Measurements from ENCODE around the gene ATP8A2. TPM values are rescaled to one million over a fixed set of nuclear protein-coding genes. Genes with fewer than 3 reads are reported as not detected.

Gene ATP8A2
- total and polyA plus RNA-seq, 4 donors = 0.13 to 0.29 (median 0.24) TPM; not detected in 1

- Histone ChIP-seq H3K36me3 (ENCODE audit: control insufficient read depth in 1 of 2, insufficient read depth in 2 of 2, low read length in 1 of 2) (no peaks in the 10 kb centered on the region), H3K4me1 (ENCODE audit: control insufficient read depth in 1 of 2, insufficient read depth in 2 of 2, low read length in 2 of 2) (no peaks in the 10 kb centered on the region), H3K27ac (ENCODE audit: low read depth in 1 of 2, low read length in 2 of 2) (no peak overlapping the region), H3K27me3 (ENCODE audit: control insufficient read depth in 1 of 2, insufficient read depth in 2 of 2, low read length in 1 of 2) (peaks cover 0 to 3% of the 10 kb centered on the region in 2 donors), H3K4me3 (ENCODE audit: low read length in 2 of 2) (no peak overlapping the region), H3K9me3 (ENCODE audit: control insufficient read depth, low read length) (peaks cover 1% of the 10 kb centered on the region)
- ATAC-seq (ENCODE audit: low FRiP score) (no peak), DNase-seq (no peak)
- WGBS, 2 donors = 93 to 96% methylated on average over 2 of the region's 2 CpGs
- intact Hi-C loops (cut with DNase I) = no loop called here
Observed at GRCh38 chr13:25679159-25679558, 307.4 kb downstream of the ATP8A2 start.

GRCh38 chr13:25679936-25680335, 308.2 kb downstream of the ATP8A2 start:
- intact Hi-C loops (cut with DNase I) = no loop called here
- no peak for DNase-seq
- H3K27ac ChIP-seq (ENCODE audit: low read depth in 1 of 2, low read length in 2 of 2) = no peak overlapping the region
- 76 to 87% methylated on average over 5 of the region's 5 CpGs for WGBS, 2 donors
- peaks cover 0 to 3% of the 10 kb centered on the region in 2 donors for H3K27me3 ChIP-seq (ENCODE audit: control insufficient read depth in 1 of 2, insufficient read depth in 2 of 2, low read length in 1 of 2)
- H3K9me3 ChIP-seq (ENCODE audit: control insufficient read depth, low read length) = peaks cover 1% of the 10 kb centered on the region
- H3K4me1 ChIP-seq (ENCODE audit: control insufficient read depth in 1 of 2, insufficient read depth in 2 of 2, low read length in 2 of 2) = no peaks in the 10 kb centered on the region
- H3K36me3 ChIP-seq (ENCODE audit: control insufficient read depth in 1 of 2, insufficient read depth in 2 of 2, low read length in 1 of 2) = no peaks in the 10 kb centered on the region
- ATAC-seq (ENCODE audit: low FRiP score) = no peak
- H3K4me3 ChIP-seq (ENCODE audit: low read length in 2 of 2) = no peak overlapping the region

- ATAC-seq (ENCODE audit: low FRiP score) (no peak), DNase-seq (no peak)
- H3K4me1 ChIP-seq (ENCODE audit: control insufficient read depth in 1 of 2, insufficient read depth in 2 of 2, low read length in 2 of 2) = no peaks in the 10 kb centered on the region
- H3K27me3 ChIP-seq (ENCODE audit: control insufficient read depth in 1 of 2, insufficient read depth in 2 of 2, low read length in 1 of 2) = peaks cover 0 to 3% of the 10 kb centered on the region in 2 donors
- intact Hi-C loops (cut with DNase I) = no loop called here
- no peaks in the 10 kb centered on the region for H3K36me3 ChIP-seq (ENCODE audit: control insufficient read depth in 1 of 2, insufficient read depth in 2 of 2, low read length in 1 of 2)
- WGBS, 2 donors = 5 to 6% methylated on average over 9 of the region's 9 CpGs
- no peak overlapping the region for H3K27ac ChIP-seq (ENCODE audit: low read depth in 1 of 2, low read length in 2 of 2)
- no peak overlapping the region for H3K4me3 ChIP-seq (ENCODE audit: low read length in 2 of 2)
- H3K9me3 ChIP-seq (ENCODE audit: control insufficient read depth, low read length) = peaks cover 1% of the 10 kb centered on the region
Observed at GRCh38 chr13:25682276-25682675, 310.5 kb downstream of the ATP8A2 start.

GRCh38 chr13:25683056-25683455, 311.3 kb downstream of the ATP8A2 start:
- WGBS, 2 donors = 94 to 95% methylated on average over 4 of the region's 4 CpGs
- intact Hi-C loops (cut with DNase I) = no loop called here
- H3K36me3 ChIP-seq (ENCODE audit: control insufficient read depth in 1 of 2, insufficient read depth in 2 of 2, low read length in 1 of 2) = no peaks in the 10 kb centered on the region

GRCh38 chr13:25683662-25684370, 312.0 kb downstream of the ATP8A2 start:
- no peak for ATAC-seq (ENCODE audit: low FRiP score)
- H3K4me3 ChIP-seq (ENCODE audit: low read length in 2 of 2) = no peak overlapping the region
- intact Hi-C loops (cut with DNase I) = no loop called here
- H3K4me1 ChIP-seq (ENCODE audit: control insufficient read depth in 1 of 2, insufficient read depth in 2 of 2, low read length in 2 of 2) = no peaks in the 10 kb centered on the region
- no peak for DNase-seq
- peaks cover 0 to 3% of the 10 kb centered on the region in 2 donors for H3K27me3 ChIP-seq (ENCODE audit: control insufficient read depth in 1 of 2, insufficient read depth in 2 of 2, low read length in 1 of 2)
- H3K27ac ChIP-seq (ENCODE audit: low read depth in 1 of 2, low read length in 2 of 2) = no peak overlapping the region
- H3K36me3 ChIP-seq (ENCODE audit: control insufficient read depth in 1 of 2, insufficient read depth in 2 of 2, low read length in 1 of 2) = no peaks in the 10 kb centered on the region
- WGBS, 2 donors = 90 to 91% methylated on average over 6 of the region's 6 CpGs
- H3K9me3 ChIP-seq (ENCODE audit: control insufficient read depth, low read length) = peaks cover 1% of the 10 kb centered on the region

More at GRCh38 chr13:25683056-25683455, 311.3 kb downstream of the ATP8A2 start:
- DNase-seq = no peak
- no peaks in the 10 kb centered on the region for H3K4me1 ChIP-seq (ENCODE audit: control insufficient read depth in 1 of 2, insufficient read depth in 2 of 2, low read length in 2 of 2)
- H3K27ac ChIP-seq (ENCODE audit: low read depth in 1 of 2, low read length in 2 of 2) = no peak overlapping the region
- ATAC-seq (ENCODE audit: low FRiP score) = no peak
- H3K4me3 ChIP-seq (ENCODE audit: low read length in 2 of 2) = no peak overlapping the region
- H3K27me3 ChIP-seq (ENCODE audit: control insufficient read depth in 1 of 2, insufficient read depth in 2 of 2, low read length in 1 of 2) = peaks cover 0 to 3% of the 10 kb centered on the region in 2 donors
- peaks cover 1% of the 10 kb centered on the region for H3K9me3 ChIP-seq (ENCODE audit: control insufficient read depth, low read length)

- H3K27ac ChIP-seq (ENCODE audit: low read depth in 1 of 2, low read length in 2 of 2) = no peak overlapping the region
- H3K27me3 ChIP-seq (ENCODE audit: control insufficient read depth in 1 of 2, insufficient read depth in 2 of 2, low read length in 1 of 2) = peaks cover 0 to 3% of the 10 kb centered on the region in 2 donors
- H3K4me3 ChIP-seq (ENCODE audit: low read length in 2 of 2) = no peak overlapping the region
- no peak for ATAC-seq (ENCODE audit: low FRiP score)
- H3K4me1 ChIP-seq (ENCODE audit: control insufficient read depth in 1 of 2, insufficient read depth in 2 of 2, low read length in 2 of 2) = no peaks in the 10 kb centered on the region
- 11 to 14% methylated on average over 4 of the region's 4 CpGs for WGBS, 2 donors
- DNase-seq = no peak
- H3K36me3 ChIP-seq (ENCODE audit: control insufficient read depth in 1 of 2, insufficient read depth in 2 of 2, low read length in 1 of 2) = no peaks in the 10 kb centered on the region
- peaks cover 1% of the 10 kb centered on the region for H3K9me3 ChIP-seq (ENCODE audit: control insufficient read depth, low read length)
- intact Hi-C loops (cut with DNase I) = no loop called here
Observed at GRCh38 chr13:25684491-25684890, 312.7 kb downstream of the ATP8A2 start.

GRCh38 chr13:25686831-25687470, 315.2 kb downstream of the ATP8A2 start:
- ATAC-seq (ENCODE audit: low FRiP score) = no peak
- Histone ChIP-seq H3K36me3 (ENCODE audit: control insufficient read depth in 1 of 2, insufficient read depth in 2 of 2, low read length in 1 of 2) (no peaks in the 10 kb centered on the region), H3K4me1 (ENCODE audit: control insufficient read depth in 1 of 2, insufficient read depth in 2 of 2, low read length in 2 of 2) (no peaks in the 10 kb centered on the region), H3K9me3 (ENCODE audit: control insufficient read depth, low read length) (no peaks in the 10 kb centered on the region), H3K27ac (ENCODE audit: low read depth in 1 of 2, low read length in 2 of 2) (no peak overlapping the region), H3K4me3 (ENCODE audit: low read length in 2 of 2) (no peak overlapping the region), H3K27me3 (ENCODE audit: control insufficient read depth in 1 of 2, insufficient read depth in 2 of 2, low read length in 1 of 2) (no peaks in the 10 kb centered on the region)
- intact Hi-C loops (cut with DNase I) = no loop called here
- no peak for DNase-seq
- WGBS, 2 donors = 95 to 96% methylated on average over 9 of the region's 9 CpGs

GRCh38 chr13:25687471-25688225, 315.9 kb downstream of the ATP8A2 start:
- no peaks in the 10 kb centered on the region for H3K4me1 ChIP-seq (ENCODE audit: control insufficient read depth in 1 of 2, insufficient read depth in 2 of 2, low read length in 2 of 2)
- ATAC-seq (ENCODE audit: low FRiP score) (no peak), DNase-seq (no peak)
- WGBS, 2 donors = 73 to 80% methylated on average over 9 of the region's 9 CpGs
- H3K27me3 ChIP-seq (ENCODE audit: control insufficient read depth in 1 of 2, insufficient read depth in 2 of 2, low read length in 1 of 2) = no peaks in the 10 kb centered on the region
- H3K27ac ChIP-seq (ENCODE audit: low read depth in 1 of 2, low read length in 2 of 2) = no peak overlapping the region
- H3K4me3 ChIP-seq (ENCODE audit: low read length in 2 of 2) = no peak overlapping the region
- no peaks in the 10 kb centered on the region for H3K36me3 ChIP-seq (ENCODE audit: control insufficient read depth in 1 of 2, insufficient read depth in 2 of 2, low read length in 1 of 2)
- H3K9me3 ChIP-seq (ENCODE audit: control insufficient read depth, low read length) = no peaks in the 10 kb centered on the region
- intact Hi-C loops (cut with DNase I) = no loop called here
